CD4-positive, alpha-beta T cell treated with Interleukin-17A for 1 hour (primary cell): ENCODE measurements around the gene LZTS2.
A peak's percentile ranks its signal among the peaks of the same experiment; 100 is the strongest.

Experiments used
- DNase-seq: peaks from one replicate; pipeline ENCODE4 v3.0.0-alpha.2; 2020

LZTS2 gene

DNA sequence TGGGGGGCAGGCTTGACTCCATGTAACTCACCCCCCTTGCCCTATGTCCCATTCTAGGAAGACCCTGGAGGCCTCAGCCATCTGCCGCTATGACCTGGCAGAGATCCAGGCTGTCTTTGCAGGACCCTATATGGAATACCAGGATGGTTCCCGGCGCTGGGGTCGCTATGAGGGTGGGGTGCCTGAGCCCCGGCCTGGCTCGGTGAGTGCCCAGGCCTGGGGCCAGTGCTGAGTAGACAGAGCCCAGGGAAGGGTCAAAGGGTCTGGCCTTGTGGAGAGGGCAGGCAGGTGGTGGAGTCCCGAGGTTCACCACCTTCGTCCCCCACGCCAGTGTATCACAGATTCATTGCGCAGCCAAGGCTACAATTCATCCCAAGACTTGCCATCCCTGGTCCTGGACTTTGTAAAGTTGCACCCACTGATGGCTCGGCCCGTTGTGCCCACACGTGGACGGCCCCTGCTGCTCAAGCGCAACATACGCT is 19.8 kb upstream of the LZTS2 start:
- no peak for DNase-seq

DNA sequence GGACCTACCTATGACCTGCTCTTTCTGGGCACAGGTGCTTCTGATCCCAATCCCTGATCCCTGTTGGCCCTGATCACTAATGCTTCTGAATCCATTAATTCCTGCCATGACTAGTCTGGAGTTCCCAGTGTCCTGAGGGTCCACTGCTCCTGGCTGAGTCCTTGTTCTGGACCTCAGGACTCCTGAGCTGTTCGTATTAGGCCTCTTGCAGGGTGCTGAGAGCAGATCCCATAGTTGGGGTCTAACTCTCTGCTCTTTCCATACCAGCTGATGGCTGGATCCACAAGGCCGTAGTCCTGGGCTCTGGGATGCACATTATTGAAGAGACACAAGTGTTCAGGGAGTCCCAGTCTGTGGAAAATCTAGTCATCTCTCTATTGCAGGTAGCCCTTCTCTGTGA is 19.3 kb upstream of the LZTS2 start:
- DNase-seq: no peak

DNA sequence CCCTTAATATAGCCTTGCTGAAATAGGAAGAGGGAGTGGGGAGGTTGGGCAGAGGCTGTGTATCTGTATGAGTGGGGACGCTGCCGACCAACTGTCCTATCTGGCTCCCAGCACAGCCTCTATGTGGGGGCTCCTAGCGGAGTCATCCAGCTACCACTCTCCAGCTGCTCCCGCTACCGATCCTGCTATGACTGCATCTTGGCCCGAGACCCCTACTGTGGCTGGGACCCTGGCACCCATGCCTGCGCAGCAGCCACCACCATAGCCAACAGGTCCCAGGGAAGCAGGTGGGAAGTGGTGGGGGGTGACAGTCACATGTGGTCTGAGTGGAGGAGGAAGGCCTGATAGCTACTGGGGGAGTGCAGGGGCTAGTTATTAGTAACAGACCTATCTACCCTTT is 18.9 kb upstream of the LZTS2 start:
- DNase-seq: no peak

GRCh38 chr10:100981178-100981772 is 18.3 kb upstream of the LZTS2 start:
- DNase-seq: no peak

GRCh38 chr10:100982916-100983830 is 16.4 kb upstream of the LZTS2 start:
- no peak for DNase-seq

- DNase-seq: no peak
These were observed 15.5 kb upstream of the LZTS2 start for GRCh38 chr10:100983868-100984671.

DNA sequence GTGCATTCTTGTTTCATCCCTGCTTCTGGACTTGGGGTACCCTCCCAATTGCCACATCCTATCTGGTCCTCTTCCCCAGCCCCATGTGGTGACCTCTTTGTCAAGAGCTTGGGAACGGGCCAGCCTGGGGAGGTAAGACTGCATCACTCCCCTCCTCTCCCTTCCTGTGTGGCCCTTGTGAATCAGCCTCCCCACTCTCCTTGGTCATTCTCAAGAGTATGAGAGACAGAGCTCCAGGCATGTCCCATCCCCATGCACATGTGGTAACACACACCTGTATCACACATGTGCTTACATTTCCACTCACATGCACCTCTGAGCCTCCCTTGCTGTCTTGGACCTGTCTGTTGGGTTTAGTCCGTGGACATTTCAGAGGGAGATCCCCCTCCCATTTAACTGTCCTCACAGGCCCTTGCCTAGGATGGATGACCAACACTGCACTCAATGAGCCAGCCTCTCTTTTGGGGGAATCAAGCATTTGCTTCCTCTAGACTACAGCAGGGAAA is 14.9 kb upstream of the LZTS2 start:
- DNase-seq: no peak

- no peak for DNase-seq
These were observed 14.3 kb upstream of the LZTS2 start for GRCh38 chr10:100985336-100985735.

- no peak for DNase-seq
These were observed 13.0 kb upstream of the LZTS2 start for GRCh38 chr10:100986623-100986951.

GRCh38 chr10:100986952-100987684 is 12.5 kb upstream of the LZTS2 start, which contains the start of the genes MRPL43 and TWNK:
TSS of gene MRPL43 (minus strand) at chr10:100987497. CDS start at chr10:100987443, 54 bp downstream.
TSS of gene TWNK (plus strand) at chr10:100987543. CDS start at chr10:100988211, 668 bp downstream.
- DNase-seq: peak; percentile 86

DNA sequence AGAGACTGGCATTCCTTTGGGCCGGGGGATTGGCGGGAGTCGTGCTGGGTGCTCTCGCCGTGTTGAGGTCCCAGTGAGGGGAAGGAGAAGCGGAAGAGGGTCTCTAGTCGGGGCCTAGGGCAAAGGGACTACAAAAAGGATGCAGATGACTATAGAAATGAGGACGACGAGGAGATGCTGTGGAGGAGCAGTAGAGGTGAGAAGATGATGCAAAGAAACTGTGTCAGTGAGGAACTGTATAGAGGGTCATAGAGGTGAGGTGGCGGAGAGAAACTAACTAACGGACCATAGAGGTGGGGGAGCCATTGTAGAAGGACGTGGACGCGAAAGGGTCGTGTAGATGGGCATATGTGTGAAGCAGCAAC is 11.9 kb upstream of the LZTS2 start:
- DNase-seq: no peak

DNA sequence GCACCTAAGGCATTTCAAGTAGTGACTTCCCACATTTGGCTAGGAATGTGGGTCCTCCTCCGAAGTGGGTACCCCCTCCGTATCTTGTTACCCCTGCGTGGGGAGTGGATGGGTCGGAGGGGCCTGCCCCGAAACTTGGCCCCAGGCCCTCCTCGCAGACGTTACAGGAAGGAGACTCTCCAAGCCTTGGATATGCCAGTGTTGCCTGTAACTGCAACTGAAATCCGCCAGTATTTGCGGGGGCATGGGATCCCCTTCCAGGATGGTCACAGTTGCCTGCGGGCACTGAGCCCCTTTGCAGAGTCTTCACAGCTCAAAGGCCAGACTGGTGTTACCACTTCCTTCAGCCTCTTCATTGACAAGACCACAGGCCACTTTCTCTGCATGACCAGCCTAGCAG is 11.4 kb upstream of the LZTS2 start:
- DNase-seq: no peak

DNA sequence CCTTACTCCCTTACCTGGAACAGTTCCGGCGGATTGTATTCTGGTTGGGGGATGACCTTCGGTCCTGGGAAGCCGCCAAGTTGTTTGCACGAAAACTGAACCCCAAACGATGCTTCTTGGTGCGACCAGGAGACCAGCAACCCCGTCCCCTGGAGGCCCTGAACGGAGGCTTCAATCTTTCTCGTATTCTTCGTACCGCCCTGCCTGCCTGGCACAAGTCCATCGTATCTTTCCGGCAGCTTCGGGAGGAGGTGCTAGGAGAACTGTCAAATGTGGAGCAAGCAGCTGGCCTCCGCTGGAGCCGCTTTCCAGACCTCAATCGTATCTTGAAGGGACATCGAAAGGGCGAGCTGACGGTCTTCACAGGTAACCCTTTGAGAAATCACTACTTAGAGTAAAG is 10.5 kb upstream of the LZTS2 start:
- no peak for DNase-seq

- no peak for DNase-seq
These were observed 5.5 kb upstream of the LZTS2 start for GRCh38 chr10:100993986-100994708.

- DNase-seq: no peak
These were observed 4.4 kb upstream of the LZTS2 start for GRCh38 chr10:100995181-100995580.

GRCh38 chr10:100996678-100997359 is 2.8 kb upstream of the LZTS2 start:
- peak; percentile 34 for DNase-seq

- DNase-seq: peak; percentile 71
These were observed 2.0 kb upstream of the LZTS2 start for GRCh38 chr10:100997360-100998182.

- DNase-seq: peak; percentile 61
These were observed 1.2 kb upstream of the LZTS2 start for GRCh38 chr10:100998183-100998990.
